ENCODE measurements around the gene TMEM14A.

TMEM14A gene

GRCh38 chr6:52736145-52736544, 65.2 kb downstream of the TMEM14A start:
- no peak for DNase-seq (ENCODE audit: low read depth)
